UCSD-AML1 (cell line): ENCODE measurements around the gene MRPL14.

Experiments used
- DNase-seq: peaks from one replicate; lab custom pipeline; 2025; ENCODE audit not compliant: unreplicated experiment; lab: John Stamatoyannopoulos, UW

Gene MRPL14

DNA sequence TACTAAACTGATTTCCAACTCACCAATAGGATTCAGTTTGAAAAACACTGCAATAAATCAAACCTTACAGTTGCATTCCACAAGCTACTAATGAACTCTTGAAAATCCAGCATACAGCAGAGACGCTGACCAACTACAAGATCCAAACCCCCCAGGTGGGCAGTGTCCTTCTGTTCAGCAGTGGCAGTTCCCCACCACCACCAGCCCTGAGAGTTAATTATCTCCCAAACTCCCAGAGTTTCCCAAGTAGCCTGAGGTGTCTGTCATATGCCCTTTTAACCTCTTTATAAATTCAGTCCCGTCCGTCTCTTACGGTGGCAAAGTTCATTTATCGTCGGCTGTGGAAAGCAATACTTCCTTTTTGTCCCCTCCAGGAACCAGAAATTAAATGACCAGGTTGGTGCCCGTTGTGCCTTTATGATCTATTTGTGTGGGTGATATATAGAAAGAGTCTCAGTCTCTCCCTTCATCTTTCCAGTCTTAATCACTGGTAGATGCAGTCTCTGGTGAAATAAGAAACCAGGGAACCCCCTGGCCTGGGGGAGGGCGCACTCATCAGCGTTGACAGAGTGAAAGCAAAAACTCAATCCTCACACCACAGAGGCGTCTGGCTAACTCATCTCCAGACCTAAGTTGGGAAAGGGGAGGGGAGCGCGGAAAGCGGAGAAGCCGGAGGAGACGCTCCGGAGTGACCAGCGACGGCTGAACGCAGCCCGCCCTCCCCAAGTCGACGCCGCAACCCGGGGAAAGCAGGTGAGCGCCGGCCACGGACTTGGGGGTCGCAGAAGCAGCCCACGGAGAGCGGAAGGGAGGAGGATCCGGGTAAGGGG, 717 bp downstream of the MRPL14 start:
- peak; percentile 52 for DNase-seq

DNA sequence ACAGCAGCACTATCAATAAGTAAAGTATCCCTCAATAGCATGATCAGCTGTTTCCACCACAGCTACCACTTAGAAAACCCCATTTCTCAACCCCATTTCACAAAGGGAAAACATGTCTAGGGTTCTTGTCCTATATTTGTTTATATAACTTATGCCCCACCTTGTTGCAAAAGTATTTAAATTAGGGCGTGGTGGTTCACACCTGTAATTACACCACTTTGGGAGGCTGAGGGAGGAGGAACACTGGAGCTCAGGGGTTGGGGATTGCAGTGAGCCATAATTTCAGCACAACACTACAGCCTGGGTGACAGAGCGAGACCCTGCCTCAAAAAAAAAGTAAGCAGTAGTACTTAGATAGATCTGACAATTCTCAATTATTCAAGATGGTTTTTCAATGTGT, 3.7 kb downstream of the MRPL14 start:
- no peak for DNase-seq

DNA sequence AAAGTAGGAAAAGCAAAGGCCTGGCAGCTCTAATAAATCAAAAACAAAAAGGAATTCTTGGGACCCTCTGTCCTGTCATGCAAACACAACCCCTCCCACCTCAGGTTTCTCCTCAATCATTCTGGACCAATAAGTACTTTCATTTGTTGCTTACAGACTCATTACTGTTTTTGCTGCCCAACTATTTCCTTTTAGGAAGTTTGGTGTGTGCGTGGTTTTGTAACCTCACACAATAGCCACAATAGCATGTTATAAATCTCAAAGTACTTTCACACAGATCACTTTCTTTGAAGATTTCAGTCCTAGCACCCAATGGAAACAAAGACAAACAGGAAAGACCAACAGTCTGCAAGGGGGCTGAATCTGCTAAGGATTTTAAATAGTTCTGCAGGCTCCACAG, 4.5 kb downstream of the MRPL14 start:
- no peak for DNase-seq

DNA sequence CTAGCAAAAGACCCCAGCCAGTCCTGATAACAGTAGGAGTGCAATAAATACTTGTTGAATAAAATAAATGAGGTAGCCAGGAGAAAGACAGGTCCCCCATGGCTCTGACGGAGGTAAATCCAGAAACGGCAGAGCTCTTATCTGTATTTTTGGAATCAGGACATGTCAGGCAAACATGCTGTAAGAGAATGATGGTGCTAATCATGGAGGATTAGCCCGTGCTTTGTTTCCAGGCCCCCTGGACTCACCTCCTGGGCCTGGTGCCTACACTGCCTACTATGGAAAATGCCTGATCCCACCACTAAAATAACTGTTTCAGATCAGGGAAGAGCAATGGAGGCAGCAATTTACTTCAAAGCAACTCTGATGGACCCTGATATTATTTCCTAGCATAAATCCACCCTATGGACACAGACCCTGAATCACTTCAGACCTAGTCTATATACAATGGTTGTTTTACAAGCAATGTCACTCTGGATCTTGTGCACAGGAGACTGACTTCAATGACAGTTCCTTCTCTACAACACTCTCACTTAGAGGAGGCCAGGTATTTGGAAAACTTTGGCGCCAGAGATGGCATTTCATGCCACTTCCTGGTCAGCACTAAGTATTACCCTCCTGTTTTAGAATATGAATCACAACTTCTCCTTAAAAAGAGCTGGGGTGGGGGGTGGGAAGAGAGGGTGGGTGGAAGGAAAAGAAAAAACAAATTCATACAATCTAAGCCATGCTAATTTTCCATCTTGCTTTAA, 6.4 kb downstream of the MRPL14 start:
- no peak for DNase-seq

DNA sequence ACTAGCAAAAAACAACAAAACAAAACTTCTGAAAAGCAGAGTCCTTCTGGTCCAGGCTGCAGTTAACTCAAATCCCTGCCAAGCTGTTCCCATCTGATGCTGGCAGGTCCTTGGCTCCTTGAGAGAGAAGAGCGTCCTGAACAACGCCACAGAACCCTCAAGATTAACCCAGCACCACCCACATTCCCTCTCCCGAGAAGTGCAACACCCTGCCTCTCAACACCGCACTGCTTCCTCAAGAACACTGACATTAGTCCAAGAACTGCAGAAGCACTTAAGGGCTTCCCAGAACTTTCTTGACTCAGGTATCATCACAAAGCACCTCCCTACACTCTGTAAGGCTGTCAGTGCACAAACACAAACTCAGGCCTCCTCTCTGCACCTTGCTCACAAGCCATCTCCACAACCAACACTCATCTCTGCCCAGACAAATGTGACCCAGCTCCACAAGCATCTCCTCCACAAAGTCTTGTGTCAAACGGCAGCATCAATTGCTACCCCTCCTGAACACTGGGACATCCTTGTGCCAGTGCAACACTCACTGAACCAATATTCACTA, 7.5 kb downstream of the MRPL14 start:
- DNase-seq = no peak

DNA sequence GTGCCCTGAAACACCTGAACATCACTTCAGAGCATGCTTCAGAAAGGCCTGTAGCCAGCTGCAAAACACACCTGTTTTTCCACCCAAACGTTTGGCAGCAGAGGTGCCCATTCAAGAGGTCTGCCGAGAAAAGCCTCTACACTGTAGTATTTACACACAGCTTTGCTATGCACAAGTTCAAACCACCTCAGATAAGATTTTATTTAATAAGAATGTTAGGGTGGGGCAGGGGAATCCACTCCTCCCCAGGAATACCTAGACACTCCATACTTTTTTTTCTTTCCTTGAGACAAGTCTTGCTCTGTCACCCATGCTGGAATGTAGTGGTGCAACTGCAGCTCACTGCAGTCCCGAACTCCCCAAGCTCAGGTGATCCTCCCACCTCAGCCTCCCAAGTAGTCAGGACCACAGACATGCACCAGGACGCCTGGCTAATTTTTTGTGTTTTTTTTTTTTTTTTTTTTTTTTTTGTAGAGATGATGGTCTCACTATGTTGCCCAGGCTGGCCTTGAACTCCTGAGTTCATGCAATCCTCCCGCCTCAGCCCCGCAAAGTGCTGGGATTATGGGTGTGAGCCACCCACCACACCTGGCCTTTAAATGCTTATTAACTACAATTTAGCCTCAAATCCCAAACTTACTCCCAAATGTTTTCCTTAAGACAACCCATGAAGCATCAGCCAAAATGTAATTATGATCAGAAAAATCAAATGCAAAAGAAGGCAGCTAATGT, 9.7 kb downstream of the MRPL14 start:
- no peak for DNase-seq

DNA sequence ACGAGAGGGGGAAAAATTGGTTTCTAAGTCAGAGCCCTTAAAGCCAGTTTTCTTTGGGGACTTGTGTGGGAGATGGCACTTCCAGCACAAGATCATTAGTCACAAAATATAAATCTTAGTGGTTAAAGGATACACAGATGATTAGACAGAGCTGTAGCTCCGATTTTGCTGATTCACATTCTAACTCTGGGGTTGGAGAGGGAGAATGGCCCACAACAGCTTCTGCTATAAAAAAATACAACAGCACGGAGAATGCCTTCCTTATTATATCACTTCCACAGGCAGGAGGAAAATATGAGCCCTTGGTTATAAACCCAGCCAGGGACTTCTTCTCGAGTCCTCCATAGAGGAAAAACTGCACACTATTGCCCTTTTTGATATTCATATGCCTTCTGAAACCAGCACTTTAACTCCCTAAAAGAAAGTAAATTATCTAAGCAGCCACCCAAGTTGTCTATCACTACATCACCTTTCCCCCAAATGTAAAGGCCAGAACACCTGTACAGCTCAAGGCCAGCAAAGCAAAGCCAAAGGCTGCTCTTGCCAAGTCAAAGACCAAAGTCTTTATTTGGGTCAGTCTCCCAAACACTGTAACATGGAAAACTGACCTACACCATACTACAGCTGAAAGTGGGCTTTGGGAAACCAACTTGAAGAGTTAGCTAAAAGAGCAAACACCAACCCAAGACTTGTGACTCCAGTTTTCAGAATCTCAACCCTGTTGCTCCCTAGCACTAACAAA, 10.4 kb downstream of the MRPL14 start:
- DNase-seq = no peak

DNA sequence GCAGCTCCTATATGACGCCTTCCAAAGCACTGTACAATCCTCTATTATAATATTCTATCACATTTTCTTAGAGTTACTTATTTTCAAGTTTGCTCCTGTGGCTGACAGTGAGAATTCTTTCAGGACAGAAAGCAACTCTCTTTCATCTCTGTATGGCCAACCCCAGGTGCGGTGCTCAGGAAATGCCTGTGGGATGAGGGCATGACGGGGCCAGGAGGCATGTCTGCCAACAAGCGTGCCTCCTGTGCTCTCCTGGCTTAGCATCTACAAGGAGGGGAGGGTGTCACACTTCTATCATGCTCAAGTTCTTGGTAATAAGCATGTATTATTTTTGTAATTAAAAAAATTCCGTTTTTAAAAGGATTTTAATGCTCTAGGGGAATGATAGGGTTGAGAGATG, 11.4 kb downstream of the MRPL14 start:
- DNase-seq = no peak

DNA sequence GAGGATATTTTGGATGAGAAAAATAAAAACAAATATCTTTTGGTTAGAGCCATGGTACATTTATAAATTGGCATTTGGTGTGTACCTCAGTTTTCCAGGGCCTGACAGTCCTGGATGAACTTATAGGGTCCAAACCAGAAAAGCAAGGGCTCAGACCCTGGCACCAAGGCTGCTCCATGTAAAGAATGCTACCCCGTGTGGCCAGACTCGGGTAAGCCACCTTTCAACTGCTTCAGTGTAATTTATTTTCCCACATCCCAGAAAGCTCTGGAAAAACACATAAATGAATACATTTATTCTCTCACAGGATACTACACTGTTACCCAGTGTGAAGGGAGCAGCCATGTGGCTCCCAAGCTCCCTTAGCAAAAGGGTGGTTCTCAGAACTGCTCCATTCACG, 13.8 kb downstream of the MRPL14 start:
- DNase-seq = no peak

DNA sequence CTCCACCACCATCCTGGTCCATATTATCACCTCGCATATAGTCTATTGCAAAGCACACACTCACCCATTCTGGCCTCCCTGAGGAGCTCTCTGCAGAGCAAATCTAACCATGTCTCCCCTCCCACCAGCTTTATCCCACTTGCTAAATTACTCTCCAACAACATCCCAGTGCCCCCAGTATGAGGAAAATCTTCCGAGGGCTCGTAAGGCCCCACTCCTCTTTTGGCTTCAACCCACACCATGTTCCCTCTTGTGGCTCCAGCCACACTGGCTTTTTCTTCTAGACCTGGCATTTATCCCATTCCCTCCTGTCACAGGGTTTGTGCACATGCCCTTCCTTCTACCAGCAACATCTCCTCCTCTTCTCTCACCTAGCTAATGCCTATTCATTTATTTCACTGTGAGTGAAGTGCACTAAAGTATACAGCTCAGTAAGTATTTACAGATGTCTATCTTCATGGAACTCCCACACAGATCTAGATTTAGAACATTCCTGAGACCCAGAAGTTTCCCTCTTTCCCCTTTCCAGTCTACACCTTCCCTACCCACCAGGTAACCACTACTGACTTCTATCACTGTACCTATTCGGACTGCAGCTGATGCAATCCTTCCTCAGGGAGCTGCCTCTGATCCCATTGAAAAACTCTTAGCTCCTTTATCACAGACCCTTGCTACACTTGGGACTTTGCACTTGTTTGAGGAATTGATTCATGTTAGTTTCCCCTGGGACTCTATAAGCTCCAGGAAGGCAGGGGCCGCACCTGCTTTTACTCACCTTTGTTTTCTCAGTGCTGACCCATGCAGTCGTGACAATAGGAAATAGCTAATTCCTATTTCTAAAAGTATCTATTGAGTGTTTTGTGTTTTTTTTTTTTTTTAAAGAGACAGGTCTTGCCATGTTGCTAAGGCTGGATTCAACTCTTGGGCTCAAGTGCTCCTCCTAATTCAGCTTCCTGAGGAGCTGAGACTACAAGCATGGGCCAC, 15.5 kb downstream of the MRPL14 start:
- DNase-seq = no peak

DNA sequence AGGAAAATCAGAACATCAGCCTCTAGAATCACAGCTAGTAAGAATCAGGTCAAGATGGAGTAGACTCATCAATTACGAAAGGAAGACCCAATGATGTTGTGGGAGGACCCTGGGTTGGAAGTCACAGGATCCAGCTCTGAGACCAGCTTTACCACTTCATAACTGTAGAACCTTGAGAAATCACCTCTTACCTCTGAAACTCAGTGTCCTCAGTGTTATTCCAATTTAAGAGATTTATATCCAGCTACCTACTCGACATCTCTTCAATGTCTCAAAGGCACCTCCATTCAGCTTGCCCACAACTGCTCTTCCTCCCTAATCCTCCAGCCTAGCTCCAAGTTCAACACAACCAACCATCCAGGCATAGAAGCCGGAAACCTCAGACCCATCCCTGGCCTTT, 16.3 kb downstream of the MRPL14 start:
- DNase-seq = no peak

DNA sequence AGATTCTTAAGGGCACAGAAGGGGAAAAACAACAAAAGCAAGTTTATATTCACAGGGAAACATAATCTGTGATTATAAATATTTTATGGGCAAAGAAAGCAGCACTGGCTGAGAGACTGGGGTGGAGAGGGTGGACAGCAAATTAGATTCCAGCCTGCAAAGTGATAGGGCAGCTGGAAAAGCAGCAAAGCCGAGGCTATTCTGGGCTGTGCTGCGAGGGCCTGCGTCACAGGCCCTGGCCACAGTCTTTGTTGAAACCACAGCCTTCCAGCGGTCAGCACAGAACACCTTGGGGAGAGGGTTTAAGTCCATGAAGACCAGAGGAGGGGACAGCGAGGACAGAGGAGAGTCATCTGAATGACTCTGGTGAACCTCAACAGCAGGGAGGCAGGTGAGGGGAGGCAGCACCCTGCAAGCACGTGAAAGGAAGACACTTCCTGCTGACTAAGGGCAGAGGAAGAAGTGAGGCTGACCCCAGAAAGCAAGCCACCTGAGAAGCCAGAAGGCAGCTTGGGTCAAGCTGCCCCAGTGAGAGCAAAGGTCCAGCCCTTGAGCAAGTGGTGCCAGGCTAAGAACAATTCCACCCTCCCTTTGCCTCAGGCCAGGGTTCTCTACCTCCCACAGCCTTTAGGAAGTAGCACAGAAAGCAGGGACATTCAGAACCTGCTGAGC, 17.1 kb downstream of the MRPL14 start:
- no peak for DNase-seq

DNA sequence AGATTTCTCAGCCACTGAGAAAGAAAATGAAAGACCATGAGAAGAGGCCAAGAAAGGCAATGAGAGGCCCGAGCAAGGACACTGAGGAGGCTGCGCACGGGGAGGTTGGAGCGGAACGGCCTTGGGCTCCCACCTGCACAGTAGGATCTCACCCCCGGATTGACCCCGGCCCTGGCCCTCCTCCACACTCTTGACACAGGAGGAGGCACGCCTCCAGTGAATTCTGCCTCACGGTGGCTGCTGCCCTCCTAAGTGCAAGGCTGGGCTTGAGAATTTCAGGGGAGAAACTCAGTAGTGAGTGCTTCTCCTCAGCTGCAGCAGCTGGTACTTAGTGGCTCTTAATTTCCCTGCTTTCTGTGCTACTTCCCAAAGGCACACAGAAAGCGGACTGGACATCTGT, 18.0 kb downstream of the MRPL14 start:
- no peak for DNase-seq

DNA sequence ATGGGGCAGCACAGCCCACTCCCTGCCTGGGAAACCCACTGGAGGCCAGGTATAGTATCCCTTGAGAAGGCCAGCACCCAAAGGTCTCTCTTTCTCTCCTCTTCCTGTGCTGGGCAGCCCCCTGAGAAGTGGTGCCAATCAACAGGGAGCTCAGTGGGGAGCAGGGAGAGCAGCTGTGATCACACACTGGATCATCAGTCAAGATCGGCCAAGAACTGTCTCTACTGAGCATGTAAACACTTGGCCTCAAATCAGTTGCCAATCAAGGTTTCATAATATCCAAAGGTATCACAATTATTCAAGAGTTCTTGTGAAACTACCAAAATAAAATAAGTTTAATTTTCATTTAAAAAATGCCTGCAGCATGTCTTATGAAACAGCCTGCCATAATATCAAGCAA, 18.8 kb downstream of the MRPL14 start:
- no peak for DNase-seq

DNA sequence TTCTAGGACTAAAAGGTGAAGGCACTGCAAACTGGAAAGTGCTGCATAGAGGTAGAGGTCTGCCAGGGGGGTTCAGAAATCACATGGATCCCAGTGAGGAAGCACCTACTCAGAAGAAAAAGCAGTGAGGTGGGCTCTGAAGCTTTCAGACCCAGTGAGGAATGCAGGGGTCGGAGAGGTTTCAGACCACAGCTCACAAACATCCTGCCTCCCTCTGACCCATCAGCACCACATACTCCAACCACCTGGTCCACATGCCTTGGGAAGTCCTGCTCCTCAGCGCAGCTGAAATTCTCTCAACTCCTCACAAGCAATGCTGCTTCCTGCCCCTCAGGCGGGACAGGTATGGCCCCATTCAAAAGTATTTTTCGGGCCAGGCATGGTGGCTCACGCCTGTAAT, 20.2 kb downstream of the MRPL14 start:
- no peak for DNase-seq

DNA sequence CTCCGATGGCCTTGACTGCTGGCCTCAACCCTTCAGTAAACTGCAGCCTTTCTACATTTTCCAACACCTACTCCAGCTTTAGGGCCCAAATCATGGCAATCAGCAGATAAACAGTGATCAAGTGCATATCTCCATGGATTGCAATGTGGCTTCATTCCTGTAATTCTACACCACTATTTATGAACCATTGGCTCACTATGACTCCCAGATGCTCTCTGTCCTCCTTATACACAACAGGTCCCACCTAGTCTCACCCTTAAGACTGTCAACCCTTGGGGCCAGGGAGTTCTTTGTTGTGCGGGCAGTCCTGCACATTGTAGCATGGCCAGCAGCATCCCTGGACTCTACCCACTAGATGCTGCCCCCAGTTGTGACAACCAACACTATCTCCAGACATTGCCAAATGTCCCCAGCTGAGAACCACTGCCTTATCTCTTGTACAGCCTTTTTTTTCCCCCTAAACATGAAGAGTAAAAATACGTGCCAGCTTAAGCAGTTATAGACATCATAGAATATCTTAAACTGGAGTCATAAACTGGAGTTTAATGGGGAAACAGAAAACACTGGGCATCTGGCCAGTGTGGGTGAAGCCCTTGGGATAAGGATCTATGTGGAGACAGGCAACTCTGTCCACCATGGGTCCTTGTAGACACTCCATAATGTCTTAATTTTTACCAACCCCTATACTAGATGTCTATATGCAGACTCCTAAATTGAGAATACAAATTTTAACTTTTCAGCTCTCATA, 21.1 kb downstream of the MRPL14 start:
- DNase-seq = no peak

DNA sequence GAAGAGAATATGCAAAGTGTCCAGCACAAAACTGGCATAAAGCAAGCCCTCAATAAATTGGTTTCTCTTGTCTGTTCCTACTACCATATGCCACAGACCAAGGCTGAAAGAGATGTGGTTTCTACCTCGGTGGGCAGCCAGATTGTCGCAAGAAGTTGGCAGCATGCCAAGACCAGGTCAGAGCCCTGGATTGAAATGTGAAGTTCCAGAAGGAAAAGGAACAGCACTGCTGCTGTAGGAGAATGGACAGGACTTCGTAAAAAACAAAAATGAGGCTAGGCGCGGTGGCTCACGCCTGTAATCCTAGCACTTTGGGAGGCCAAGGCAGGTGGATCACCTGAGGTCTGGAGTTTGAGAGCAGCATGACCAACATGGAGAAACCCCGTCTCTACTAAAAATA, 22.1 kb downstream of the MRPL14 start:
- no peak for DNase-seq

DNA sequence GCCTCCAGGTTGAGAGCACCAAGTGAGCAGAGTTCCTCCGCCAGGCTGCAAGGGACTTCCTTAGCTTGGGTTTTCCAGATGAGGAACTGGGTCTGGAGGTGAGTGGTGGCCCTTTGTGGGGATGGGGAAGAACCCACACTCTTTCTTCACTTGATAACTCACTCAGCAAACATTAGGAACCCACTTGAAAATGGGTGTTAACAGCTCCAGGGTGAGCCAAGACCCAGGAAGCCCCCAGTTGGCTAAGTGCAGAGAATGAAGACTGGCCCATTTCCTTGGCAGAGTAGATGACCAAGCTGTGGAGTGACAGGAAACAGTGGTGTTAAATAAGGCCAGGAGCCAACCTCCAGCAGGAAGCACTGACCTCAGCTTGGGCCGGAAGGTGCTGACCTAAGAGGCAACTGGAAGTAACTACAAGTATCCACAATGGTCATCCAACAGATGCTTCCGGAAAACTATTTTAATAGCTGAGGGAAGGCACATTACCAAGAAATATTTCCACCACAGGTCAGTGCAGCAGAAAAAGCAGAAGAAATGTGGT, 22.7 kb downstream of the MRPL14 start:
- DNase-seq = peak; percentile 68
